Cardiac muscle cell (in vitro differentiated cells and primary cell): ENCODE results near the gene SERPINA5. TPM values are rescaled to one million over a fixed set of nuclear protein-coding genes. Genes with fewer than 3 reads are reported as not detected.
A peak's percentile ranks its signal among the peaks of the same experiment; 100 is the strongest.

ENCODE experiments used
- DNase-seq, 2 donors: peaks; one replicate each; pipeline versions ENCODE4 v3.0.0 to v3.0.0-alpha.2; 2010 to 2017; ENCODE audit warnings: low read depth in 1 of 2, low spot score in 1 of 2
- H3K27ac ChIP-seq: fragments of 200-600 bp; sonication (generic); 2 replicates; pipeline ENCODE4 v1.5.1; 2016
- H3K27me3 ChIP-seq: fragments of 200-600 bp; sonication (generic); 2 replicates; pipeline ENCODE4 v1.6.0; 2016; ENCODE audit warnings: control low read depth
- H3K36me3 ChIP-seq: fragments of 200-600 bp; sonication (generic); 2 replicates; pipeline ENCODE4 v1.5.1; 2016; ENCODE audit warnings: control low read depth
- H3K4me1 ChIP-seq: fragments of 200-600 bp; sonication (generic); 2 replicates; pipeline ENCODE4 v1.8.1; 2017; ENCODE audit warnings: low read depth, mild to moderate bottlenecking, mixed run types
- H3K4me3 ChIP-seq: fragments of 200-600 bp; sonication (generic); 2 replicates; pipeline ENCODE4 v1.5.1; 2016; ENCODE audit warnings: mild to moderate bottlenecking
- H3K9me3 ChIP-seq: fragments of 200-600 bp; sonication (generic); 2 replicates; pipeline ENCODE4 v1.5.1; 2017; ENCODE audit warnings: low read depth, mild to moderate bottlenecking, control low read depth
- CTCF ChIP-seq: IDR thresholded peaks from 2 replicates; pipeline ENCODE4 v1.5.1; 2012; ENCODE audit warnings: low read depth, mild to moderate bottlenecking, low read length
- polyA plus RNA-seq: library from polyadenylated mRNA; unstranded; fragments of >200 nt; fragmentation: Nextera tagmentation; extraction: Ambion mirVana; gene quantifications from 2 replicates; pipeline ENCODE4 v1.2.1, GENCODE V29; 2016
- total RNA-seq: library from RNA; depleted of rRNA; stranded (reverse); fragments of >200 nt; gene quantifications from 2 replicates; pipeline ENCODE4 v1.2.3, GENCODE V29; 2016

Gene SERPINA5
- total and polyA plus RNA-seq, 2 experiments from 2014 or later: not detected

DNA sequence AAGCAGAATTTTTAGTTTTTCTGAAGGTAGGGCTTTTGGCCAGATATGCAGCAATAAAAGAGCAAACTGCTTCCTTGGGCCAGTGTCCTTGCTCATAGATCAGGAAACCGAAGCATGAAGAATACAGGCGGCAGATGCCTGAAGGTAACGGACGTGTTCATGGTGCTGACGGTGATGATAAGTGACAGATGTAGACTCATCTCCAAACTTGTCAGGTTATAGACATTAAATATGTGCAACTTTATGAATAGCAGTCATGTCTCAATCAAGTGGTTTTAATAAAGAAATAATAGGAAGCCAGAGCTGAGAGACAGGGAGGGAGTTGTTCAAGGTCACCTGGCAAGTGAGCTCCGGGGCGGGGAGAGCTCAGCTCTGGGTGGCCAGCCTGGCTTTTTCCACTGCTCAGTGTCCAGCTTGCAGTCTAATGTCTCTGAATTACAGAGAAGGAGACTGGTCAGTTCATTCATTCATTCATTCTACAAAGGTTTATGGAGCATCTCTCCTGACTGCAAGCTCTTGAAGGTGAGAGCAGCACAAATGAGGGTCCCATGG, 1.0 kb downstream of the SERPINA5 start:
- no peak for TF ChIP-seq CTCF
- no peaks in the 10 kb centered on the region for H3K4me1 ChIP-seq
- DNase-seq: no peak
- no peak overlapping the region for H3K27ac ChIP-seq
- no peaks in the 10 kb centered on the region for H3K9me3 ChIP-seq
- no peak overlapping the region for H3K4me3 ChIP-seq
- no peaks in the 10 kb centered on the region for H3K36me3 ChIP-seq
- H3K27me3 ChIP-seq: no peaks in the 10 kb centered on the region

DNA sequence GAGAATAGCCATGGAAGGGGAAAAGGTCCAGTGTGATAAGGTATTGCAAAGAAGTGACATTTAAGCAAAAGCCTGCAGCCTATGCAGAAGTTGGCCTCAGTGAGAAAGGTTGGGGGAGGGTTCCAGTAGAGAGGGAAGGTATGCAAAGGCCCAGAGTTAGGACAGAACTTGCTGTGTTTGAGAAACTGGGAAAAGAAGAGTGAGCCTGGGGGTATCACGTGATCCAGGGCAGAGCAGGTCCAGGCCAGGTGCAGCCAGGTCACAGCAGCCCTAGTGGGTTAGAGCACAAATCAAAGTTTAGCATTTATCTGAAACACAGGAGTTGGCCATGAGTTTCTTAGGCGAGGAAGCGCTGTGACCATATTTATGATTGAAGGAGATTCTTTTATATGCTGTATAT, 1.6 kb downstream of the SERPINA5 start:
- Histone ChIP-seq H3K9me3 (no peaks in the 10 kb centered on the region), H3K27ac (no peak overlapping the region), H3K27me3 (no peaks in the 10 kb centered on the region), H3K4me1 (no peaks in the 10 kb centered on the region), H3K4me3 (no peak overlapping the region), H3K36me3 (no peaks in the 10 kb centered on the region)
- no peak for DNase-seq
- TF ChIP-seq CTCF: no peak

DNA sequence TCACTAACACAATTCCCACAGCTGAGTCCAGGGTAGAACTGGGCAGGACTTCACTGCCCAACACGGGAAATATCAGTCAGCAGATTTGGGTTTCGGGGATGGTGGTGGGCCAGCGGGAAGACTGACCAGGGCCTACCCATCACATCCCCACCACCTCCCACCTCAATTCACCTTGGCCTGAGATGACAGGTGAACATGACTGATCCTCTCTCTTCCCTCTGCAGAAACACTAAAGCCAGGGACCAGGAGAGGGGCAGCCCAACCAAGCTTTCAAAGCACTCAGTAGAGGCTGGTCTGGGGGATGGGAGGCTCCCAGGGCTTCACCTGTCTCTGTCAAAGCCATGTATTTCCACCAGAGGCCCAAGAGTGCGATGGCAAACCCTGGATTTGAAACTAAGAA, 2.3 kb downstream of the SERPINA5 start:
- Histone ChIP-seq H3K27ac (no peak overlapping the region), H3K4me3 (no peak overlapping the region), H3K27me3 (no peaks in the 10 kb centered on the region), H3K4me1 (no peaks in the 10 kb centered on the region), H3K9me3 (no peaks in the 10 kb centered on the region), H3K36me3 (no peaks in the 10 kb centered on the region)
- TF ChIP-seq CTCF: no peak
- no peak for DNase-seq

- peak in 1 of 2 donors; percentile 68 for DNase-seq
These were observed 3.5 kb downstream of the SERPINA5 start for GRCh38 chr14:94584591-94585280.

GRCh38 chr14:94586635-94587034, 5.4 kb downstream of the SERPINA5 start:
- DNase-seq: no peak
- Histone ChIP-seq H3K4me1 (no peaks in the 10 kb centered on the region), H3K36me3 (no peaks in the 10 kb centered on the region), H3K27me3 (no peaks in the 10 kb centered on the region), H3K27ac (no peak overlapping the region), H3K4me3 (no peak overlapping the region), H3K9me3 (no peaks in the 10 kb centered on the region)
- TF ChIP-seq CTCF: no peak

More at GRCh38 chr14:94584591-94585280, 3.5 kb downstream of the SERPINA5 start:
- no peaks in the 10 kb centered on the region for H3K9me3 ChIP-seq
- no peak for TF ChIP-seq CTCF
- H3K27me3 ChIP-seq: no peaks in the 10 kb centered on the region
- H3K36me3 ChIP-seq: no peaks in the 10 kb centered on the region
- H3K27ac ChIP-seq: no peak overlapping the region
- H3K4me1 ChIP-seq: no peaks in the 10 kb centered on the region
- no peak overlapping the region for H3K4me3 ChIP-seq
